Keratinocyte (primary cell): ENCODE data around the gene CYB5R4. TPM values are rescaled to one million over a fixed set of nuclear protein-coding genes. Genes with fewer than 3 reads are reported as not detected.

ENCODE experiments used
- DNase-seq: peaks from one replicate; pipeline ENCODE4 v3.0.0-alpha.2; 2011; ENCODE audit warnings: low read depth, missing footprints, low spot score
- FAIRE-seq: peaks from 2 replicates; lab custom pipeline; 2011; peaks lifted over from hg19 to GRCh38; lab: Jason Lieb, UNC
- H2AFZ ChIP-seq: 2 replicates; pipeline ENCODE4 v1.6.0; 2012; ENCODE audit warnings: low read length, control low read depth, inconsistent platforms; ENCODE audit not compliant: control insufficient read depth
- H3K27ac ChIP-seq: 2 replicates; pipeline ENCODE4 v1.5.1; 2011; ENCODE audit warnings: low read length; ENCODE audit not compliant: control insufficient read depth, insufficient read depth
- H3K27me3 ChIP-seq: 3 replicates; pipeline ENCODE4 v1.6.0; 2011; ENCODE audit warnings: low read length; ENCODE audit not compliant: control insufficient read depth, insufficient read depth; ENCODE audit errors: extremely low read depth
- H3K36me3 ChIP-seq, 2 experiments: 2 replicates in 1 of 2; 3 replicates in 1 of 2; pipeline ENCODE4 v1.5.1; 2011; ENCODE audit warnings: low read length in 2 of 2, mild to moderate bottlenecking in 1 of 2; ENCODE audit not compliant: control insufficient read depth in 2 of 2, insufficient read depth in 2 of 2; ENCODE audit errors: extremely low read depth in 1 of 2
- H3K4me1 ChIP-seq: 3 replicates; pipeline ENCODE4 v1.5.1; 2011; ENCODE audit warnings: low read length; ENCODE audit not compliant: control insufficient read depth, insufficient read depth; ENCODE audit errors: extremely low read depth
- H3K4me2 ChIP-seq: 3 replicates; pipeline ENCODE4 v1.6.0; 2011; ENCODE audit warnings: low read depth, low read length; ENCODE audit not compliant: control insufficient read depth, insufficient read depth; ENCODE audit errors: extremely low read depth
- H3K4me3 ChIP-seq, 3 experiments: fragments of 200-600 bp in 1 of 3; sonication (generic) in 1 of 3; 2 replicates in 2 of 3; 3 replicates in 1 of 3; pipeline ENCODE4 v1.5.1; 2011 to 2016; ENCODE audit warnings: low read length in 3 of 3, mild to moderate bottlenecking in 3 of 3, control low read depth in 2 of 3, inconsistent platforms in 1 of 3, low read depth in 1 of 3, mixed read lengths in 1 of 3, mixed run types in 1 of 3, moderate library complexity in 1 of 3; ENCODE audit not compliant: control insufficient read depth in 2 of 3, insufficient read depth in 2 of 3; ENCODE audit errors: extremely low read depth in 1 of 3
- H3K79me2 ChIP-seq: 2 replicates; pipeline ENCODE4 v1.6.0; 2012; ENCODE audit warnings: low read length; ENCODE audit not compliant: control insufficient read depth, insufficient read depth
- H3K9ac ChIP-seq: 3 replicates; pipeline ENCODE4 v1.6.0; 2011; ENCODE audit warnings: low read length; ENCODE audit not compliant: control insufficient read depth, insufficient read depth; ENCODE audit errors: extremely low read depth
- H3K9me1 ChIP-seq: 3 replicates; pipeline ENCODE4 v1.6.0; 2011; ENCODE audit warnings: low read length; ENCODE audit not compliant: control insufficient read depth, insufficient read depth; ENCODE audit errors: extremely low read depth
- H3K9me3 ChIP-seq: 2 replicates; pipeline ENCODE4 v1.5.1; 2012; ENCODE audit warnings: low read depth, low read length; ENCODE audit not compliant: control insufficient read depth
- H4K20me1 ChIP-seq: 3 replicates; pipeline ENCODE4 v1.6.0; 2011; ENCODE audit warnings: low read length; ENCODE audit not compliant: control insufficient read depth, insufficient read depth; ENCODE audit errors: extremely low read depth
- CTCF ChIP-seq, 3 experiments: IDR thresholded peaks in 1 of 3; conservative IDR thresholded peaks in 1 of 3; optimal IDR thresholded peaks in 1 of 3; 2 replicates in 2 of 3; 3 replicates in 1 of 3; pipeline versions ENCODE3 to v1.5.1; 2011; ENCODE audit warnings: low read length in 3 of 3, mild to moderate bottlenecking in 3 of 3, moderate library complexity in 2 of 3, control low read depth in 1 of 3, inconsistent platforms in 1 of 3; ENCODE audit not compliant: insufficient read depth in 2 of 3; ENCODE audit errors: extremely low read depth in 1 of 3
- EZH2 ChIP-seq: IDR thresholded peaks from one replicate; pipeline ENCODE4 v1.6.1; 2012; ENCODE audit warnings: inconsistent platforms, mild to moderate bottlenecking, low read length, moderate library complexity
- dilution Hi-C: fragments of 300-500 bp; cut with MboI; formaldehyde crosslinking; loops from one replicate; pipeline ENCODE4 v1.7.0; 2020; ENCODE audit warnings: low sequenced_read_pairs; ENCODE audit not compliant: extremely low pct_ligation_motif_present
- polyA plus RNA-seq, 5 experiments: library from polyadenylated mRNA; depleted of rRNA in 3 of 5; stranded (reverse) in 3 of 5; stranded (forward) in 1 of 5; unstranded in 1 of 5; fragments of >200 nt; gene quantifications; 1 replicate in 1 of 5; 2 replicates in 3 of 5; 3 replicates in 1 of 5; pipeline versions ENCODE4 v1.2.1 to v1.2.3, GENCODE V29; 2011 to 2012; ENCODE audit warnings: missing spikeins in 2 of 5, low read depth in 1 of 5, low replicate concordance in 1 of 5

The CYB5R4 gene
- polyA plus RNA-seq, 1 donor (not counting 4 experiments of a cell fraction or from before 2014, with no cell fraction given), result 14.0 TPM

GRCh38 chr6:83885984-83886383, 26.5 kb downstream of the CYB5R4 start:
- DNase-seq (no peak), FAIRE-seq (no peak)
- no peaks in the 10 kb centered on the region for H3K9me1 ChIP-seq
- H3K4me1 ChIP-seq, result no peaks in the 10 kb centered on the region
- no peaks in the 10 kb centered on the region for H3K36me3 ChIP-seq
- H2AFZ ChIP-seq, result no peak overlapping the region
- dilution Hi-C loops, result no loop called here
- H3K9me3 ChIP-seq, result no peaks in the 10 kb centered on the region
- no peak overlapping the region for H3K4me3 ChIP-seq
- no peaks in the 10 kb centered on the region for H3K27me3 ChIP-seq
- TF ChIP-seq CTCF (optimal IDR thresholded peaks at IDR 0.05 in 1 of 3, IDR thresholded peaks at IDR 0.05 in 1 of 3, conservative IDR thresholded peaks at IDR 0.05 in 1 of 3; ENCODE audit: extremely low read depth in 1 of 3, insufficient read depth in 2 of 3, low read length in 3 of 3), result no peak
- TF ChIP-seq EZH2, result no peak
- no peak overlapping the region for H3K9ac ChIP-seq
- H3K79me2 ChIP-seq, result peaks cover 3% of the 10 kb centered on the region
- H3K4me2 ChIP-seq, result no peak overlapping the region
- no peak overlapping the region for H3K27ac ChIP-seq
- H4K20me1 ChIP-seq, result no peaks in the 10 kb centered on the region

- no peak overlapping the region for H3K4me2 ChIP-seq
- H3K9me1 ChIP-seq, result no peaks in the 10 kb centered on the region
- dilution Hi-C loops, result no loop called here
- H3K4me3 ChIP-seq, result no peak overlapping the region
- H3K27ac ChIP-seq, result no peak overlapping the region
- FAIRE-seq (no peak), DNase-seq (no peak)
- H3K27me3 ChIP-seq, result no peaks in the 10 kb centered on the region
- no peak overlapping the region for H2AFZ ChIP-seq
- no peak for TF ChIP-seq CTCF (optimal IDR thresholded peaks at IDR 0.05 in 1 of 3, IDR thresholded peaks at IDR 0.05 in 1 of 3, conservative IDR thresholded peaks at IDR 0.05 in 1 of 3; ENCODE audit: extremely low read depth in 1 of 3, insufficient read depth in 2 of 3, low read length in 3 of 3)
- TF ChIP-seq EZH2, result no peak
- H3K79me2 ChIP-seq, result peaks cover 3% of the 10 kb centered on the region
- H3K36me3 ChIP-seq, result peaks cover 0 to 2% of the 10 kb centered on the region in 2 experiments
- H4K20me1 ChIP-seq, result no peaks in the 10 kb centered on the region
- no peaks in the 10 kb centered on the region for H3K4me1 ChIP-seq
- H3K9me3 ChIP-seq, result no peaks in the 10 kb centered on the region
- no peak overlapping the region for H3K9ac ChIP-seq
These were observed 30.1 kb downstream of the CYB5R4 start for GRCh38 chr6:83889621-83890020.
